Retinal pigment epithelial cell (primary cell): ENCODE data around the gene PDGFRB.
A peak's percentile ranks its signal among the peaks of the same experiment; 100 is the strongest.

Experiments
- DNase-seq: peaks from one replicate; pipeline ENCODE4 v3.0.0-alpha.2; 2010; ENCODE audit warnings: low read depth
- H3K4me3 ChIP-seq: 2 replicates; pipeline ENCODE4 v1.5.1; 2011; ENCODE audit warnings: mild to moderate bottlenecking, low read length, control low read depth, moderate library complexity
- TF ChIP-seq, protein P1 (sequence below): conservative IDR thresholded peaks from 2 replicates; pipeline ENCODE4 v1.5.1; 2011; ENCODE audit warnings: low read depth, low read length, control low read depth, inconsistent platforms

The PDGFRB gene

DNA sequence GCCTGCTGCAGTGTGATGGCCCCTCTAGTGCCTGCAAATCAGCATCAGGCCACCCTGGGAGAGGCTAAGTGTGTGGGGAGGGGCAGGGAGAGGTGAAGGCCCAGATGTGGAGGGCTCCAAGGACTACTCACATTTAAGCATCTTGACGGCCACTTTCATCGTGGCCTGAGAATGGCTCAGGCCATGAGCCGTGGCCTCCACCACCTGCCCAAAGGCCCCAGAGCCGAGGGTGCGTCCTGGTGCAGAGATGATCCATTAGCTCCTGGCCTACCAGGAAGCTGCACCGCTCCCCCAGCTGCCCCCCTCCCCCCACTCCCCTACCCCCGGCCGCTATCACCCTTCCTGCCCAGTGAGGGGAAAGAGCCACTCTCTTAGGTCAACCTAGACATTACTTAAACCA lies 31.0 kb downstream of the PDGFRB start:
- TF ChIP-seq, protein P1, sequence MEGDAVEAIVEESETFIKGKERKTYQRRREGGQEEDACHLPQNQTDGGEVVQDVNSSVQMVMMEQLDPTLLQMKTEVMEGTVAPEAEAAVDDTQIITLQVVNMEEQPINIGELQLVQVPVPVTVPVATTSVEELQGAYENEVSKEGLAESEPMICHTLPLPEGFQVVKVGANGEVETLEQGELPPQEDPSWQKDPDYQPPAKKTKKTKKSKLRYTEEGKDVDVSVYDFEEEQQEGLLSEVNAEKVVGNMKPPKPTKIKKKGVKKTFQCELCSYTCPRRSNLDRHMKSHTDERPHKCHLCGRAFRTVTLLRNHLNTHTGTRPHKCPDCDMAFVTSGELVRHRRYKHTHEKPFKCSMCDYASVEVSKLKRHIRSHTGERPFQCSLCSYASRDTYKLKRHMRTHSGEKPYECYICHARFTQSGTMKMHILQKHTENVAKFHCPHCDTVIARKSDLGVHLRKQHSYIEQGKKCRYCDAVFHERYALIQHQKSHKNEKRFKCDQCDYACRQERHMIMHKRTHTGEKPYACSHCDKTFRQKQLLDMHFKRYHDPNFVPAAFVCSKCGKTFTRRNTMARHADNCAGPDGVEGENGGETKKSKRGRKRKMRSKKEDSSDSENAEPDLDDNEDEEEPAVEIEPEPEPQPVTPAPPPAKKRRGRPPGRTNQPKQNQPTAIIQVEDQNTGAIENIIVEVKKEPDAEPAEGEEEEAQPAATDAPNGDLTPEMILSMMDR = no peak
- no peak for DNase-seq
- no peak overlapping the region for H3K4me3 ChIP-seq

DNA sequence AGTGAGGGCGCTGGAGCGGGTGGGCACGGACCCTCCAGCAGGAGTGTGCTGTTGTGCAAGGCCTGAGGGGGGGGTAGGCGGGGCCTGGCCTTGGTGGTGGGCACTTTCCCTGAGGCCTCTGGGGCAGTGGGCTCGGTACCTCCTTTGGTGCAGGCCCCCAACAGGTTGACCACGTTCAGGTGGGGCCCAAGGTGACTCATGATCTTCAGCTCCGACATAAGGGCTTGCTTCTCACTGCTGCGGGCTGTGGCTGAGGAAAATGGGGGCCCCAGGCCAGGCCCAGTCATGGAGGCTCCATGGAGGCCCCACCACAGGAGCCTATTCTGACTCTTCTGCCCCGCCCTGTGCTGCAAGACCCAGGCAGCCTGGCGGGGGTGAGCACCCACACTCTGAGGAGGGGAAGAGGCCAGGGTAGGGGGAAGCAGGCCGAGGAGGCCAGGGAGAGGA lies 31.5 kb downstream of the PDGFRB start:
- no peak overlapping the region for H3K4me3 ChIP-seq
- TF ChIP-seq, protein P1 = no peak
- no peak for DNase-seq

- no peak for DNase-seq
- TF ChIP-seq, protein P1 = no peak
- no peak overlapping the region for H3K4me3 ChIP-seq
These were observed 32.1 kb downstream of the PDGFRB start for GRCh38 chr5:150123542-150123941.

DNA sequence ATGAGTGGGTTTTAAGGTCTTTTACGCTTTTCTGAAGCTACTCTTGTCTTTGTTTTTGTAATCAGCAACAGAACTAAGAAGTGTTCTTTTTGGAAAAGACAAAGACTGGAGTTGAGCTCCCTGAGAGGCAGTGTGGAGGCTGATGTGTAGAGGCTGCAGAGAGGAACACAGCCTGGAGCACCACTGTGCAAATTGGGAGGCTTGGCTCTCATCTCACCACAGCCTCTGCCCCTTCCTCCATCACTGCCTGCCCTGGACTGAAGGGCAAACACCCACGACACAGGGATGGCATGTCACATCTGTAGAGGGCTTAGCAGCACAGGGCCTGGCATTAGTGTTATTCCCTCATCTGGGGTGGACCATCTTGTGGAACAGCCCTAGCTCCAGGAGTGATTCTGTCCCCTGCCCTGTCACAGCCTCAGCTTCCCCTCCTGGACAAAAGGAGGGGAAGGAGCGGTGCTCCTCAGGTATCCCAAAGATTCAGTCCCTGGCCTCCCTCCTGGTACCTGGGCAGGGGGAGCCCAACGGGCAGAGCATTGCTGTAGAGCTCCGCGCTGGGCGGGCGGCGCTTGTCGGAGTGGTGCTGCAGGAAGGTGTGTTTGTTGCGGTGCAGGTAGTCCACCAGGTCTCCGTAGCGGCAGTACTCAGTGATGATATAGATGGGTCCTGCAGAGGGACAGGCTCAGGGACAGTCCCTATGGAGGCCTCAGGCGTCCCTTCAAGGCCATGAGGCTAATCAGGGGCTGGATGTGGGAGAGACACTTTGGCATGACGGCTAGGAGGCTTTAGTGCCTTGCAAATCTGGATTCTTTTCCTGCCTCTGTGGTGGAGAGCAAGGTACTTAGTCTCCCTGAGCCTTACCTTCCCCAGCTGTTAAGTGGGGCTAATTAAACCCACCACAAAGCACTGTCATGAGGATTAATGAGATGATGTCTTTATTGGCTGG lies 32.8 kb downstream of the PDGFRB start:
- no peak overlapping the region for H3K4me3 ChIP-seq
- no peak for DNase-seq
- TF ChIP-seq, protein P1 = no peak

DNA sequence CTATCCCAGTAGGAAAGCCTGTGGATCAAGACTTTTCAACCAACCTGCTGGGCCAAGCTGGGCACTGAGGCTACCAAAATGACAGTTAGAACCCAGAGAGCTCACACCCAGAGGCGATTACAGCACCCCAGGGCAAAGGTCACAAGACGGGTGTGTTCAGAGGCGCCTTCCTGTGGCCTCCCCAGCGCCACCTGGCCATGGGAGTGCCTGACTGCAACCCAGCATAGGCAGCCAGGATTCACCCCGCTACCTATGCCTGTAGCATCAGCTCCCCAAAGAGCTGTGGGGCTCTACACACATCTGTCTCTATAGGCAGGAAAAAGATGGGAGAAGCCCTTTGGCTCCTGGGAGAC lies 33.5 kb downstream of the PDGFRB start:
- no peak for DNase-seq
- TF ChIP-seq, protein P1 = peak; percentile 49
- no peak overlapping the region for H3K4me3 ChIP-seq

- TF ChIP-seq, protein P1 = no peak
- no peak for DNase-seq
- H3K4me3 ChIP-seq = no peak overlapping the region
These were observed 34.0 kb downstream of the PDGFRB start for GRCh38 chr5:150121448-150122157.
